Endothelial cell of umbilical vein (primary cell): ENCODE data around the gene XRCC6. TPM values are rescaled to one million over a fixed set of nuclear protein-coding genes. Genes with fewer than 3 reads are reported as not detected.

Source experiments
- BruUV-seq: library from RNA; stranded (reverse); fragments of 400-500 nt; replicated peaks from 2 replicates; lab custom pipeline; 2021; lab: Mats Ljungman, UMichigan
- CTCF ChIA-PET: fragments of 300-600, 350-600 bp; sonication (Branson Sonifier 250); formaldehyde crosslinking; loops from one replicate; lab custom pipeline; 2021; ENCODE audit warnings: antibody characterized with exemption, inconsistent platforms; lab: Charles Lee
- POLR2A ChIA-PET: fragments of 300-600, 350-600 bp; sonication (Branson Sonifier 250); formaldehyde crosslinking; loops from one replicate; lab custom pipeline; 2021; ENCODE audit warnings: antibody characterized with exemption, inconsistent platforms; lab: Charles Lee
- DNase-seq: peaks from one replicate; pipeline ENCODE4 v3.0.0-alpha.2; 2011; ENCODE audit warnings: low read depth, low spot score
- FAIRE-seq: peaks from 2 replicates; lab custom pipeline; 2011; peaks lifted over from hg19 to GRCh38; lab: Jason Lieb, UNC
- H2AFZ ChIP-seq: 2 replicates; pipeline ENCODE4 v1.6.0; 2012; ENCODE audit warnings: low read depth, low read length, control low read depth, inconsistent platforms
- H3K27ac ChIP-seq: 2 replicates; pipeline ENCODE4 v1.5.1; 2011; ENCODE audit warnings: low read depth, mild to moderate bottlenecking, control low read depth, low read length, moderate library complexity; ENCODE audit not compliant: insufficient read depth
- H3K27me3 ChIP-seq, 2 experiments: 2 replicates each; pipeline versions ENCODE4 v1.6.0 to v1.6.1; 2011; ENCODE audit warnings: low read length in 2 of 2, mixed read lengths in 1 of 2; ENCODE audit not compliant: control insufficient read depth in 2 of 2, insufficient read depth in 2 of 2
- H3K36me3 ChIP-seq, 2 experiments: 2 replicates in 1 of 2; 3 replicates in 1 of 2; pipeline ENCODE4 v1.5.1; 2011; ENCODE audit warnings: low read length in 2 of 2, mild to moderate bottlenecking in 1 of 2, moderate library complexity in 1 of 2; ENCODE audit not compliant: control insufficient read depth in 2 of 2, insufficient read depth in 2 of 2; ENCODE audit errors: extremely low read depth in 1 of 2
- H3K4me1 ChIP-seq: 3 replicates; pipeline ENCODE4 v1.5.1; 2011; ENCODE audit warnings: mild to moderate bottlenecking, low read length; ENCODE audit not compliant: control insufficient read depth, insufficient read depth; ENCODE audit errors: extremely low read depth
- H3K4me2 ChIP-seq: 2 replicates; pipeline ENCODE4 v1.6.1; 2011; ENCODE audit warnings: low read length, control low read depth, mixed read lengths; ENCODE audit not compliant: insufficient read depth
- H3K4me3 ChIP-seq, 3 experiments: fragments of 200-600 bp in 1 of 3; sonication (generic), shearing (Covaris generic) in 1 of 3; replicated peaks in 1 of 3; 2 replicates each; pipeline ENCODE4 v1.5.1; 2011 to 2016; ENCODE audit warnings: control low read depth in 3 of 3, low read length in 3 of 3, mild to moderate bottlenecking in 2 of 3, inconsistent platforms in 1 of 3, low read depth in 1 of 3, moderate library complexity in 1 of 3; ENCODE audit not compliant: insufficient read depth in 1 of 3
- H3K79me2 ChIP-seq: 2 replicates; pipeline ENCODE4 v1.6.0; 2012; ENCODE audit warnings: low read length, inconsistent platforms; ENCODE audit not compliant: control insufficient read depth, insufficient read depth
- H3K9ac ChIP-seq: replicated peaks from 2 replicates; pipeline ENCODE3; 2011; ENCODE audit warnings: low read length, control low read depth; ENCODE audit not compliant: insufficient read depth; ENCODE audit errors: extremely low read depth
- H3K9me1 ChIP-seq: replicated peaks from 3 replicates; pipeline ENCODE4 v1.6.0; 2011; ENCODE audit warnings: mild to moderate bottlenecking, low read length; ENCODE audit not compliant: control insufficient read depth, insufficient read depth; ENCODE audit errors: extremely low read depth
- H3K9me3 ChIP-seq: replicated peaks from 2 replicates; pipeline ENCODE4 v1.5.1; 2012; ENCODE audit warnings: low read length, inconsistent platforms; ENCODE audit not compliant: control insufficient read depth, insufficient read depth
- H4K20me1 ChIP-seq: replicated peaks from 2 replicates; pipeline ENCODE3; 2011; ENCODE audit warnings: mild to moderate bottlenecking, low read length; ENCODE audit not compliant: control insufficient read depth, insufficient read depth; ENCODE audit errors: extremely low read depth
- EZH2 ChIP-seq: IDR thresholded peaks from 2 replicates; pipeline ENCODE4 v1.6.1; 2012; ENCODE audit warnings: borderline replicate concordance, low read depth, mild to moderate bottlenecking, moderate library complexity, low read length, inconsistent platforms; ENCODE audit not compliant: severe bottlenecking
- FOS ChIP-seq: IDR thresholded peaks from 2 replicates; pipeline ENCODE4 v1.6.1; 2011; ENCODE audit warnings: mild to moderate bottlenecking, low read length, moderate library complexity, borderline replicate concordance; ENCODE audit not compliant: insufficient read depth
- GATA2 ChIP-seq: IDR thresholded peaks from 2 replicates; pipeline ENCODE4 v1.7.0; 2011; ENCODE audit warnings: low read depth, mild to moderate bottlenecking, moderate library complexity, mixed read lengths, low read length; ENCODE audit not compliant: insufficient read length, insufficient read depth
- JUN ChIP-seq: IDR thresholded peaks from 2 replicates; pipeline ENCODE4 v1.6.1; 2011; ENCODE audit warnings: borderline replicate concordance, low read depth; ENCODE audit not compliant: insufficient read length, insufficient read depth
- MYC ChIP-seq: IDR thresholded peaks from one replicate; pipeline ENCODE4 v1.6.1; 2011; ENCODE audit warnings: mild to moderate bottlenecking, low read depth, low read length
- POLR2A ChIP-seq: IDR thresholded peaks from 2 replicates; pipeline ENCODE4 v1.6.1; 2012; ENCODE audit warnings: low read depth, mild to moderate bottlenecking, control low read depth, low read length
- POLR2AphosphoS5 ChIP-seq: IDR thresholded peaks from 2 replicates; pipeline ENCODE4 v1.6.1; 2012; ENCODE audit warnings: low read depth, mild to moderate bottlenecking, control low read depth, low read length, moderate library complexity; ENCODE audit not compliant: insufficient read depth
- dilution Hi-C: fragments of 300-500 bp; cut with MboI; formaldehyde crosslinking; loops from one replicate; pipeline ENCODE4 v1.15.0; 2019; ENCODE audit warnings: low sequenced_read_pairs; ENCODE audit not compliant: extremely low pct_ligation_motif_present
- intact Hi-C: fragments of 100-400 bp; cut with micrococcal nuclease; formaldehyde crosslinking; loops from one replicate; pipeline ENCODE4 v1.10.0; 2022
- polyA plus RNA-seq, 4 experiments: library from polyadenylated mRNA; depleted of rRNA in 3 of 4; stranded (reverse) in 3 of 4; unstranded in 1 of 4; fragments of >200 nt; gene quantifications; 2 replicates each; pipeline versions ENCODE4 v1.2.1 to v1.2.3, GENCODE V29; 2011 to 2012; ENCODE audit warnings: missing spikeins in 1 of 4
- total RNA-seq: library from RNA; stranded (reverse); gene quantifications from 2 replicates; pipeline ENCODE4 v1.2.3, GENCODE V29; 2021
- TF ChIP-seq, protein P1 (sequence below), 2 donors: IDR thresholded peaks; 1 replicate in 1 of 2; 2 replicates in 1 of 2; pipeline ENCODE4 v1.5.1; 2011; ENCODE audit warnings: low read length in 2 of 2, mild to moderate bottlenecking in 2 of 2, moderate library complexity in 2 of 2, control low read depth in 1 of 2, inconsistent platforms in 1 of 2, low read depth in 1 of 2; ENCODE audit not compliant: insufficient read depth in 1 of 2; ENCODE audit errors: extremely low read depth in 1 of 2
- TF ChIP-seq, protein P2 (sequence below): IDR thresholded peaks from 2 replicates; pipeline ENCODE4 v1.6.1; 2011; ENCODE audit not compliant: insufficient read depth, insufficient read length

The XRCC6 gene
- total and polyA plus RNA-seq, 2 donors (not counting 3 experiments of a cell fraction or from before 2014, with no cell fraction given), result 117 to 309 TPM

DNA sequence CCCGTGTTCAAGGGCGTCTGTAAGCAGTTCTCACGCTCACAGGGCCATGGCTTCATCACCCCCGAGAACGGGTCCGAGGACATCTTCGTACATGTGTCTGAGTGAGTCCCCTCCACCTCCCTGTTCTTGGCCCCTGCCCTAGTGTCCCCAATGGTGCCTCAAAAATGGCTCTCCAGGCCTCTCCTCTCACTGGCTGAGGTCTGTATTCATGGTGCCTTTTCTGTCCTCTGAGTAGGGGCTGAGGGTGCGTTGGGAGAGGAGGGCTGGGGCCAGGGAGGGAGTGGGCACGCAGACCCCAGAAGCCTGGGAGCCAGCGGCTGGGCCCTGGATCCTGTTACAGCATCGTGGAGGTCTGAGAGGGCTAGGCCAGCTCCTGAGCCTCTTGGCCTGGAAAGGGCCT is 47.4 kb upstream of the XRCC6 start:
- dilution Hi-C loops (no loop called here), intact Hi-C loops (no loop called here)
- no peak for FAIRE-seq
- Histone ChIP-seq H2AFZ (no peak overlapping the region), H3K4me1 (no peaks in the 10 kb centered on the region), H3K4me3 (no peak overlapping the region), H3K9ac (no peak overlapping the region), H3K4me2 (no peak overlapping the region), H3K27me3 (no peaks in the 10 kb centered on the region), H3K27ac (no peak overlapping the region), H4K20me1 (no peaks in the 10 kb centered on the region), H3K9me1 (no peaks in the 10 kb centered on the region), H3K36me3 (peaks cover 0 to 3% of the 10 kb centered on the region in 2 experiments), H3K79me2 (no peaks in the 10 kb centered on the region), H3K9me3 (no peaks in the 10 kb centered on the region)
- CTCF ChIA-PET, result no interaction called here
- no TSS peak for BruUV-seq
- POLR2A ChIA-PET, result no interaction called here
- DNase-seq, result no peak
- no peak for TF ChIP-seq MYC
- no peak for TF ChIP-seq JUN
- no peak for TF ChIP-seq EZH2
- TF ChIP-seq, protein P1, sequence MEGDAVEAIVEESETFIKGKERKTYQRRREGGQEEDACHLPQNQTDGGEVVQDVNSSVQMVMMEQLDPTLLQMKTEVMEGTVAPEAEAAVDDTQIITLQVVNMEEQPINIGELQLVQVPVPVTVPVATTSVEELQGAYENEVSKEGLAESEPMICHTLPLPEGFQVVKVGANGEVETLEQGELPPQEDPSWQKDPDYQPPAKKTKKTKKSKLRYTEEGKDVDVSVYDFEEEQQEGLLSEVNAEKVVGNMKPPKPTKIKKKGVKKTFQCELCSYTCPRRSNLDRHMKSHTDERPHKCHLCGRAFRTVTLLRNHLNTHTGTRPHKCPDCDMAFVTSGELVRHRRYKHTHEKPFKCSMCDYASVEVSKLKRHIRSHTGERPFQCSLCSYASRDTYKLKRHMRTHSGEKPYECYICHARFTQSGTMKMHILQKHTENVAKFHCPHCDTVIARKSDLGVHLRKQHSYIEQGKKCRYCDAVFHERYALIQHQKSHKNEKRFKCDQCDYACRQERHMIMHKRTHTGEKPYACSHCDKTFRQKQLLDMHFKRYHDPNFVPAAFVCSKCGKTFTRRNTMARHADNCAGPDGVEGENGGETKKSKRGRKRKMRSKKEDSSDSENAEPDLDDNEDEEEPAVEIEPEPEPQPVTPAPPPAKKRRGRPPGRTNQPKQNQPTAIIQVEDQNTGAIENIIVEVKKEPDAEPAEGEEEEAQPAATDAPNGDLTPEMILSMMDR (IDR thresholded peaks at IDR 0.05; ENCODE audit: extremely low read depth in 1 of 2, insufficient read depth in 1 of 2, low read depth in 1 of 2, low read length in 2 of 2), result no peak
- no peak for TF ChIP-seq GATA2
- TF ChIP-seq POLR2AphosphoS5, result no peak
- no peak for TF ChIP-seq POLR2A
- TF ChIP-seq, protein P2, sequence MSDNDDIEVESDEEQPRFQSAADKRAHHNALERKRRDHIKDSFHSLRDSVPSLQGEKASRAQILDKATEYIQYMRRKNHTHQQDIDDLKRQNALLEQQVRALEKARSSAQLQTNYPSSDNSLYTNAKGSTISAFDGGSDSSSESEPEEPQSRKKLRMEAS, result no peak
- no peak for TF ChIP-seq FOS
